ENCODE data around the gene RNF208. TPM values are rescaled to one million over a fixed set of nuclear protein-coding genes. Genes with fewer than 3 reads are reported as not detected.

Gene RNF208, protein sequence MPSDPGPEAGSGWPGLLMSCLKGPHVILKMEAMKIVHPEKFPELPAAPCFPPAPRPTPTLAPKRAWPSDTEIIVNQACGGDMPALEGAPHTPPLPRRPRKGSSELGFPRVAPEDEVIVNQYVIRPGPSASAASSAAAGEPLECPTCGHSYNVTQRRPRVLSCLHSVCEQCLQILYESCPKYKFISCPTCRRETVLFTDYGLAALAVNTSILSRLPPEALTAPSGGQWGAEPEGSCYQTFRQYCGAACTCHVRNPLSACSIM
- total RNA-seq = 1 to 10 TPM; 1.5 to 2.9 (median 1.8) TPM

GRCh38 chr9:137222190-137223077, at the start of gene RNF208:
Gene RNF208 (minus strand): TSS chr9:137222240. CDS start chr9:137221212, 1,028 bp downstream.
- intact Hi-C loops (cut with DNase I; ENCODE audit: low total_unique reads) = no loop called here
- Histone ChIP-seq H3K27me3 (no peaks in the 10 kb centered on the region), H3K4me3 (peak within 1 kb of the TSS; percentile 70 to 85 (median 77)), H3K4me1 (peaks cover 7 to 24% of the 10 kb centered on the region in 2 donors), H3K36me3 (no peaks in the 10 kb centered on the region), H3K9me3 (no peaks in the 10 kb centered on the region), H3K27ac (peak within 1 kb of the TSS; percentile 92 to 97)
- no peak for DNase-seq (ENCODE audit: low spot score in 2 of 2)
- TF ChIP-seq POLR2AphosphoS5 (IDR thresholded peaks at IDR 0.05) = no peak
- TF ChIP-seq, protein P1, sequence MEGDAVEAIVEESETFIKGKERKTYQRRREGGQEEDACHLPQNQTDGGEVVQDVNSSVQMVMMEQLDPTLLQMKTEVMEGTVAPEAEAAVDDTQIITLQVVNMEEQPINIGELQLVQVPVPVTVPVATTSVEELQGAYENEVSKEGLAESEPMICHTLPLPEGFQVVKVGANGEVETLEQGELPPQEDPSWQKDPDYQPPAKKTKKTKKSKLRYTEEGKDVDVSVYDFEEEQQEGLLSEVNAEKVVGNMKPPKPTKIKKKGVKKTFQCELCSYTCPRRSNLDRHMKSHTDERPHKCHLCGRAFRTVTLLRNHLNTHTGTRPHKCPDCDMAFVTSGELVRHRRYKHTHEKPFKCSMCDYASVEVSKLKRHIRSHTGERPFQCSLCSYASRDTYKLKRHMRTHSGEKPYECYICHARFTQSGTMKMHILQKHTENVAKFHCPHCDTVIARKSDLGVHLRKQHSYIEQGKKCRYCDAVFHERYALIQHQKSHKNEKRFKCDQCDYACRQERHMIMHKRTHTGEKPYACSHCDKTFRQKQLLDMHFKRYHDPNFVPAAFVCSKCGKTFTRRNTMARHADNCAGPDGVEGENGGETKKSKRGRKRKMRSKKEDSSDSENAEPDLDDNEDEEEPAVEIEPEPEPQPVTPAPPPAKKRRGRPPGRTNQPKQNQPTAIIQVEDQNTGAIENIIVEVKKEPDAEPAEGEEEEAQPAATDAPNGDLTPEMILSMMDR (IDR thresholded peaks at IDR 0.05) = no peak

GRCh38 chr9:137271696-137272076, 49.6 kb upstream of the RNF208 start:
- no peak overlapping the region for H3K4me3 ChIP-seq
- H3K4me1 ChIP-seq = peaks cover 0 to 3% of the 10 kb centered on the region in 2 donors
- H3K27me3 ChIP-seq = no peaks in the 10 kb centered on the region
- TF ChIP-seq, protein P1 (IDR thresholded peaks at IDR 0.05) = no peak
- TF ChIP-seq POLR2AphosphoS5 (IDR thresholded peaks at IDR 0.05) (no peak), POLR2A (IDR thresholded peaks at IDR 0.05) (no peak)
- no peak for DNase-seq (ENCODE audit: low spot score in 2 of 2)
- intact Hi-C loops (cut with DNase I; ENCODE audit: low total_unique reads) = no loop called here
- peaks cover 5% of the 10 kb centered on the region for H3K36me3 ChIP-seq
- H3K9me3 ChIP-seq = no peaks in the 10 kb centered on the region
- peak overlapping the region; percentile 48 to 68 for H3K27ac ChIP-seq

- peak overlapping the region; percentile 54 to 68 for H3K27ac ChIP-seq
- H3K27me3 ChIP-seq = no peaks in the 10 kb centered on the region
- H3K9me3 ChIP-seq = no peaks in the 10 kb centered on the region
- H3K4me3 ChIP-seq = no peak overlapping the region
- H3K4me1 ChIP-seq = peaks cover 0 to 3% of the 10 kb centered on the region in 2 donors
- TF ChIP-seq POLR2AphosphoS5 (IDR thresholded peaks at IDR 0.05) (peak in 1 of 3 donors; percentile 43), POLR2A (IDR thresholded peaks at IDR 0.05) (no peak)
- TF ChIP-seq, protein P1 (IDR thresholded peaks at IDR 0.05) = no peak
- intact Hi-C loops (cut with DNase I; ENCODE audit: low total_unique reads) = no loop called here
- peaks cover 5% of the 10 kb centered on the region for H3K36me3 ChIP-seq
- peak in 1 of 2 donors; percentile 71 for DNase-seq (ENCODE audit: low spot score in 2 of 2)
Measured at GRCh38 chr9:137270929-137271695, 49.1 kb upstream of the RNF208 start.

- Histone ChIP-seq H3K36me3 (peaks cover 5% of the 10 kb centered on the region), H3K27ac (peak overlapping the region; percentile 71 to 84), H3K4me3 (no peak overlapping the region), H3K4me1 (peaks cover 0 to 3% of the 10 kb centered on the region in 2 donors), H3K27me3 (no peaks in the 10 kb centered on the region), H3K9me3 (no peaks in the 10 kb centered on the region)
- peak in 1 of 2 donors; percentile 64 for DNase-seq (ENCODE audit: low spot score in 2 of 2)
- TF ChIP-seq, protein P1 (IDR thresholded peaks at IDR 0.05) = no peak
- TF ChIP-seq POLR2AphosphoS5 (IDR thresholded peaks at IDR 0.05) = peak in 2 of 3 donors; percentile 6 to 31
- intact Hi-C loops (cut with DNase I; ENCODE audit: low total_unique reads) = loop anchor here (1.0 kb wide), 1 partner anchor 32 kb away; no protein-coding TSS in a partner anchor
Measured at GRCh38 chr9:137269231-137269772, 47.3 kb upstream of the RNF208 start.

All from breast epithelium (tissue), 4 donors.